Peyer's patch (tissue), 4 donors: ENCODE measurements around the gene CAMKK2. TPM values are rescaled to one million over a fixed set of nuclear protein-coding genes. Genes with fewer than 3 reads are reported as not detected.

Source experiments
- DNase-seq, 3 donors: peaks; one replicate each; pipeline ENCODE4 v3.0.0-alpha.2; 2017 to 2019
- H3K27ac ChIP-seq, 4 donors: fragments of 200-600 bp; sonication (generic); one replicate each; pipeline ENCODE4 v1.5.1; 2016 to 2019
- H3K27me3 ChIP-seq, 2 donors: fragments of 200-600 bp; sonication (generic); one replicate each; pipeline ENCODE4 v1.5.1; 2019
- H3K36me3 ChIP-seq, 3 donors: fragments of 200-600 bp; sonication (generic); one replicate each; pipeline ENCODE4 v1.5.1; 2016 to 2019
- H3K4me1 ChIP-seq, 4 donors: fragments of 200-600 bp; sonication (generic); one replicate each; pipeline ENCODE4 v1.5.1; 2016 to 2019
- H3K4me3 ChIP-seq, 4 donors: fragments of 200-600 bp; sonication (generic); 1 replicate in 3 of 4; 2 replicates in 1 of 4; pipeline ENCODE4 v1.5.1; 2016 to 2019; ENCODE audit warnings: mild to moderate bottlenecking in 1 of 4
- H3K9me3 ChIP-seq, 4 donors: fragments of 200-600 bp; sonication (generic); one replicate each; pipeline ENCODE4 v1.5.1; 2016 to 2019; ENCODE audit warnings: mild to moderate bottlenecking in 1 of 4
- POLR2A ChIP-seq, 2 donors: fragments of 450-650 bp; IDR thresholded peaks; one replicate each; pipeline ENCODE4 v1.5.1; 2017; ENCODE audit warnings: antibody characterized with exemption in 2 of 2, mild to moderate bottlenecking in 2 of 2, moderate library complexity in 2 of 2
- total RNA-seq, 4 donors: library from RNA; depleted of rRNA; stranded (reverse); fragments of >200 nt; gene quantifications; one replicate each; pipeline ENCODE4 v1.1.0, GENCODE V29; 2016
- TF ChIP-seq, protein P1 (sequence below), 6 experiments: fragments of 450-650 bp in 4 of 6; fragments of 200-600 bp in 2 of 6; sonication (generic) in 1 of 6; IDR thresholded peaks; one replicate each; pipeline ENCODE4 v1.5.1; 2017 to 2019; ENCODE audit warnings: antibody characterized with exemption in 6 of 6, mild to moderate bottlenecking in 3 of 6, moderate library complexity in 1 of 6

CAMKK2 gene
- total RNA-seq, 4 donors from 2014 or later, result 23.1 to 92.4 (median 59.9) TPM

DNA sequence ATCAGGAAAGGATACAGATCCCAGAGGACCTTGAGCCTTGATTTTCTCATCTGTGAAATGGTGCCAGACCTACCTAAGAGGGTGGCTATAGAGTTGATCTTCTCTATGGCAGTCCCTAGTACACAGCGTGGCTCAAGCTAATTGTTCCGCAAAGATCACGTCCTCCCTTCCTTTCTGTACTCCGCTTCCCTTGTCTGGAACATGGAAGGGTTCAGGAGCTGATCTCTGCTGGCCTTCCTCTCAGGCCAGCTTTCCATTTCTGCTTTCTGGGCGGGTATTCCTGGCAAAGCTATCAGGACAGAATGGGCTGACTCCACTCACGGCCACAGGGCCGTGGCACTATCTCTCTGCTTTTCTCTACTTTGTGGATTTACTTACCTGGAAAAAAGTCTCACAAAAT, 6.5 kb downstream of the CAMKK2 start:
- H3K36me3 ChIP-seq, result peaks cover 0 to 17% (median 0%) of the 10 kb centered on the region in 3 donors
- peaks cover 0 to 18% (median 0%) of the 10 kb centered on the region in 4 donors for H3K4me1 ChIP-seq
- no peak overlapping the region for H3K4me3 ChIP-seq
- no peak overlapping the region for H3K27ac ChIP-seq
- no peak for DNase-seq
- no peaks in the 10 kb centered on the region for H3K27me3 ChIP-seq
- no peak for TF ChIP-seq POLR2A (IDR thresholded peaks at IDR 0.05)
- TF ChIP-seq, protein P1, sequence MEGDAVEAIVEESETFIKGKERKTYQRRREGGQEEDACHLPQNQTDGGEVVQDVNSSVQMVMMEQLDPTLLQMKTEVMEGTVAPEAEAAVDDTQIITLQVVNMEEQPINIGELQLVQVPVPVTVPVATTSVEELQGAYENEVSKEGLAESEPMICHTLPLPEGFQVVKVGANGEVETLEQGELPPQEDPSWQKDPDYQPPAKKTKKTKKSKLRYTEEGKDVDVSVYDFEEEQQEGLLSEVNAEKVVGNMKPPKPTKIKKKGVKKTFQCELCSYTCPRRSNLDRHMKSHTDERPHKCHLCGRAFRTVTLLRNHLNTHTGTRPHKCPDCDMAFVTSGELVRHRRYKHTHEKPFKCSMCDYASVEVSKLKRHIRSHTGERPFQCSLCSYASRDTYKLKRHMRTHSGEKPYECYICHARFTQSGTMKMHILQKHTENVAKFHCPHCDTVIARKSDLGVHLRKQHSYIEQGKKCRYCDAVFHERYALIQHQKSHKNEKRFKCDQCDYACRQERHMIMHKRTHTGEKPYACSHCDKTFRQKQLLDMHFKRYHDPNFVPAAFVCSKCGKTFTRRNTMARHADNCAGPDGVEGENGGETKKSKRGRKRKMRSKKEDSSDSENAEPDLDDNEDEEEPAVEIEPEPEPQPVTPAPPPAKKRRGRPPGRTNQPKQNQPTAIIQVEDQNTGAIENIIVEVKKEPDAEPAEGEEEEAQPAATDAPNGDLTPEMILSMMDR (IDR thresholded peaks at IDR 0.05), result no peak
- H3K9me3 ChIP-seq, result no peaks in the 10 kb centered on the region

DNA sequence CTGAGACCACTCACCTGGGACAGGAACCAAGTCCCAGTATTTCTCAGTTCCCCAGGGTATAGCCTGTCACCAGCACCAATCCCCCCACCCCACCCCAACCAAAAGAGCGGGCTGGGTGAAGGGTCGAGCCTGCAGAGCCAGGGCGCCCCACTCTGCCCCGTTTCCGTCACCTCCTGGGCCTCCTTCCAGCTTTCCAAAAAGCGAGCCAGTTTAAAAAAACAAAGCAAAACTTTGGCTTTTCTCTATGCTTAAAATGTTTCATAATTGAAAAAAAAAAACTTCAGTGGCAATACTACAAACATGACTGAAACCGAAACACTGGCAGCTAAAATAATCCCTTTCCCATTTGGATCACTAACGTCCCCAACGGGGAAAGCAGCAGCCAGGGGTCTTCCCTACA, 7.5 kb downstream of the CAMKK2 start:
- Histone ChIP-seq H3K27ac (no peak overlapping the region), H3K4me1 (peaks cover 0 to 9% (median 0%) of the 10 kb centered on the region in 4 donors), H3K27me3 (no peaks in the 10 kb centered on the region), H3K4me3 (no peak overlapping the region), H3K36me3 (peaks cover 0 to 17% (median 0%) of the 10 kb centered on the region in 3 donors), H3K9me3 (no peaks in the 10 kb centered on the region)
- TF ChIP-seq, protein P1 (IDR thresholded peaks at IDR 0.05), result no peak
- no peak for TF ChIP-seq POLR2A (IDR thresholded peaks at IDR 0.05)
- DNase-seq, result no peak

DNA sequence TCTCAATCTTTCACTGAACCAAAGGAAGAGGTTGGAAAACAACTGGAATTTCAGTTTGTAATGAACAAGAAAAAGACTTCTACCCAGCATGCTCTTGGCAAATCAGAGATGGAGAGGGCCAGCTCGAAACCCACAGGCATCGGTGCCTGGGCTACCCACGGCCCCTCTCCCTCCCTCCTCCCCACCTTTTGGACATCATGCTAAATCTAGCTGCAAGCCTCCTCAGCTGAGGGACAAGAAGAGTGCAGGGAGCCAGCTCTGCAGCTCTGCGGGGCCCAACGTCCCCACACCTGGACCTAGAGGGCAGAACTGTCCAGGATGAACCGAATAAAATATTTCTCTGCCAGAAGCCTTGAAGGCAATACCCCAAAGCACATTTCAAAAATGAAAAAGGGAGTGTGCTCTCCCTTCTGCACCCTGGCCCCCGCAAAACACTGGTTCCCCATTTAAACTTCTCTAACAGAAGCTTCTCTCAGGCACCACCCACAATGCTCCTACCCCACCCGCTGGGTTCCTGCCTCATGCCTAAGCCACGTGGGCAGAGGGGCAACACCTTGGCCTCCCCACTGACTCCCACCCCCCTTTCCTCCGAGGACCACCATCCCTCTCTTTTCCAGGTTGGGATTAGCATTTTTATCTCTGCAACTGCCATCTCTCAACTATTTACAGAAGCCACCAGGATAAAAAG, 8.2 kb downstream of the CAMKK2 start:
- Histone ChIP-seq H3K9me3 (no peaks in the 10 kb centered on the region), H3K4me3 (no peak overlapping the region), H3K36me3 (peaks cover 0 to 17% (median 0%) of the 10 kb centered on the region in 3 donors), H3K27ac (no peak overlapping the region), H3K4me1 (peaks cover 0 to 8% (median 0%) of the 10 kb centered on the region in 4 donors), H3K27me3 (no peaks in the 10 kb centered on the region)
- TF ChIP-seq, protein P1 (IDR thresholded peaks at IDR 0.05), result no peak
- no peak for TF ChIP-seq POLR2A (IDR thresholded peaks at IDR 0.05)
- no peak for DNase-seq

DNA sequence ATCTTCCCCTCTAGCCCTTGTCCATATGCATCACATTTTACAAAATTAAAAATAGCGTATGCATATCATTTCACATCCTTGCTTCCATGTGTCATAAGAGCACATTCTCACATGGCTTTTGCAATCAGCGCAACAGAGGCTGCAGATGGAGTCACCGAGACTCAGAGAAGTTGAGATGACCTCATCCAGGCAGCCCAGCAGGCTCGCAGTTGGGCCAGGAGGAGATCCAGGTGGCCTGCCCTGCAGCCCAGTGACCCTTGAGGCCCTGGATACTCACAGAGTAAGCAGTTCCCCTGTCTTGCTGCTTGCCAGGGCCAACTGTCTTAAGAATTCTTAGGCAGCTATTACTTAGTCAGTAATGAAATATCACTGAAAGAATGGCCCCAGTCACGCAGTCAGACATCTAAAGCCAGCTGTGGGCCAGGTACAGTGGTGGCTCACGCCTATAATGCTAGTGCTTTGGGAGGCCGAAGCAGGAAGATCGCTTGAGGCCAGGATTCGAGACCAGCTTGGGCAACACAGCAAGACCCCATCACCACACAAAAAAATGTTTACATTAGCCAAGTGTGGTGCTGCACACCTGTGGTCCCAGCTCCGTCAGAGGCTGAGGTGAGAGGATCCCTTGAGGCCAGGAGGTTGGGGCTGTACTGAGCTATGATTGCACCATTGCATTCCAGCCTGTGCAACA, 9.1 kb downstream of the CAMKK2 start:
- H3K36me3 ChIP-seq, result peaks cover 0 to 13% (median 0%) of the 10 kb centered on the region in 3 donors
- H3K4me1 ChIP-seq, result peaks cover 0 to 8% (median 0%) of the 10 kb centered on the region in 4 donors
- no peak for TF ChIP-seq POLR2A (IDR thresholded peaks at IDR 0.05)
- TF ChIP-seq, protein P1 (IDR thresholded peaks at IDR 0.05), result no peak
- H3K9me3 ChIP-seq, result no peaks in the 10 kb centered on the region
- H3K27ac ChIP-seq, result no peak overlapping the region
- H3K4me3 ChIP-seq, result no peak overlapping the region
- no peak for DNase-seq
- no peaks in the 10 kb centered on the region for H3K27me3 ChIP-seq

DNA sequence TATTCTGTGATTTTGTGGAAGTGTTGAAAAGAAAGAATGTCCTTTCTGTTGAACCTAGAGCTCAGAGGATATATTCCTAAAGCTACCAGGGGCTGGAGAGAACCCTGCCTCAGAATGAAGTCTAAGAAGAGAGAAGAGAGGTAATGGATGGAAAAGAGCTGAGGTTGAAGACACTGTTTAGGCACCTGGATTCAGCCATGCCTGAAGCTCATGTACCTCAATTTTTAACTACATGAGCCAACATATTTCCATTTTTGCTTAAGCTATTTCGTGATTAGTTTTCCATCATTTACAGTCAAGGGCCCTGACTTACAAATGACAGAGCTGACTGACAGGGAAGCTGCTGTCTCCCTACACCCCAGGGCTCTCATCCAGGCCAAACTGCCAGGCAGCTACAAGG, 10.7 kb downstream of the CAMKK2 start:
- TF ChIP-seq POLR2A (IDR thresholded peaks at IDR 0.05), result no peak
- TF ChIP-seq, protein P1 (IDR thresholded peaks at IDR 0.05), result no peak
- Histone ChIP-seq H3K36me3 (peaks cover 0 to 3% (median 0%) of the 10 kb centered on the region in 3 donors), H3K27ac (no peak overlapping the region), H3K27me3 (no peaks in the 10 kb centered on the region), H3K4me1 (peaks cover 0 to 8% (median 0%) of the 10 kb centered on the region in 4 donors), H3K4me3 (no peak overlapping the region), H3K9me3 (no peaks in the 10 kb centered on the region)
- no peak for DNase-seq
